Skeletal muscle tissue (tissue), 4 donors: ENCODE measurements around the gene LDLRAD2. TPM values are rescaled to one million over a fixed set of nuclear protein-coding genes. Genes with fewer than 3 reads are reported as not detected.

Experiments
- H3K27ac ChIP-seq: one replicate; pipeline ENCODE4 v1.7.0; 2013; ENCODE audit warnings: mild to moderate bottlenecking, low read depth, low read length, inconsistent platforms
- H3K27me3 ChIP-seq, 3 donors: one replicate each; pipeline ENCODE4 v1.7.0; 2013; ENCODE audit warnings: low read length in 3 of 3; ENCODE audit not compliant: control insufficient read depth in 3 of 3, insufficient read depth in 3 of 3
- H3K36me3 ChIP-seq, 3 donors: one replicate each; pipeline ENCODE4 v1.7.0; 2013; ENCODE audit warnings: low read length in 3 of 3; ENCODE audit not compliant: control insufficient read depth in 3 of 3, insufficient read depth in 3 of 3
- H3K4me1 ChIP-seq, 3 donors: one replicate each; pipeline ENCODE4 v1.7.0; 2013; ENCODE audit warnings: low read length in 3 of 3, mild to moderate bottlenecking in 3 of 3; ENCODE audit not compliant: control insufficient read depth in 3 of 3, insufficient read depth in 3 of 3
- H3K4me3 ChIP-seq, 3 donors: one replicate each; pipeline ENCODE4 v1.7.0; 2013; ENCODE audit warnings: low read length in 3 of 3
- H3K9ac ChIP-seq, 3 donors: one replicate each; pipeline ENCODE4 v1.7.0; 2013; ENCODE audit warnings: low read length in 3 of 3, mild to moderate bottlenecking in 3 of 3, moderate library complexity in 2 of 3, low read depth in 1 of 3
- H3K9me3 ChIP-seq, 3 donors: one replicate each; pipeline ENCODE4 v1.7.0; 2013; ENCODE audit warnings: low read length in 3 of 3; ENCODE audit not compliant: control insufficient read depth in 3 of 3
- total RNA-seq: library from RNA; depleted of rRNA; stranded (reverse); fragments of >200 nt; gene quantifications from one replicate; pipeline ENCODE4 v1.2.3, GENCODE V29; 2014
- donor health status: Osteomylitis.

LDLRAD2 gene
- total RNA-seq, 1 donor from 2014 or later = 0.52 TPM

- Histone ChIP-seq H3K9ac (no peak overlapping the region), H3K27ac (no peak overlapping the region), H3K9me3 (no peaks in the 10 kb centered on the region), H3K4me1 (peaks cover 0 to 4% (median 0%) of the 10 kb centered on the region in 3 donors), H3K27me3 (no peaks in the 10 kb centered on the region), H3K36me3 (peaks cover 41 to 82% (median 77%) of the 10 kb centered on the region in 3 donors), H3K4me3 (no peak overlapping the region)
Measured at GRCh38 chr1:21857142-21857839, 45.2 kb downstream of the LDLRAD2 start.

GRCh38 chr1:21857840-21858670 is 46.0 kb downstream of the LDLRAD2 start:
- no peaks in the 10 kb centered on the region for H3K27me3 ChIP-seq
- H3K9me3 ChIP-seq = no peaks in the 10 kb centered on the region

GRCh38 chr1:21859669-21860179 is 47.7 kb downstream of the LDLRAD2 start:
- H3K36me3 ChIP-seq = peaks cover 48 to 72% (median 65%) of the 10 kb centered on the region in 3 donors
- H3K4me3 ChIP-seq = no peak overlapping the region
- no peak overlapping the region for H3K9ac ChIP-seq
- no peaks in the 10 kb centered on the region for H3K27me3 ChIP-seq
- no peaks in the 10 kb centered on the region for H3K9me3 ChIP-seq
- no peak overlapping the region for H3K27ac ChIP-seq
- H3K4me1 ChIP-seq = peaks cover 0 to 4% (median 0%) of the 10 kb centered on the region in 3 donors

More at GRCh38 chr1:21857840-21858670, 46.0 kb downstream of the LDLRAD2 start:
- no peak overlapping the region for H3K27ac ChIP-seq
- H3K36me3 ChIP-seq = peaks cover 39 to 77% (median 72%) of the 10 kb centered on the region in 3 donors
- peaks cover 0 to 4% (median 0%) of the 10 kb centered on the region in 3 donors for H3K4me1 ChIP-seq
- no peak overlapping the region for H3K9ac ChIP-seq
- H3K4me3 ChIP-seq = no peak overlapping the region

- peaks cover 52 to 74% (median 67%) of the 10 kb centered on the region in 3 donors for H3K36me3 ChIP-seq
- H3K27me3 ChIP-seq = no peaks in the 10 kb centered on the region
- H3K27ac ChIP-seq = no peak overlapping the region
Measured at GRCh38 chr1:21860971-21861370, 48.9 kb downstream of the LDLRAD2 start.

GRCh38 chr1:21861602-21862429 is 49.8 kb downstream of the LDLRAD2 start:
- H3K9me3 ChIP-seq = no peaks in the 10 kb centered on the region
- no peak overlapping the region for H3K4me3 ChIP-seq
- H3K36me3 ChIP-seq = peaks cover 45 to 74% (median 59%) of the 10 kb centered on the region in 3 donors
- no peaks in the 10 kb centered on the region for H3K27me3 ChIP-seq
- H3K27ac ChIP-seq = no peak overlapping the region
- peaks cover 0 to 4% (median 0%) of the 10 kb centered on the region in 3 donors for H3K4me1 ChIP-seq
- H3K9ac ChIP-seq = no peak overlapping the region

More at GRCh38 chr1:21860971-21861370, 48.9 kb downstream of the LDLRAD2 start:
- no peaks in the 10 kb centered on the region for H3K9me3 ChIP-seq
- H3K4me3 ChIP-seq = no peak overlapping the region
- H3K4me1 ChIP-seq = peaks cover 0 to 4% (median 0%) of the 10 kb centered on the region in 3 donors
- no peak overlapping the region for H3K9ac ChIP-seq

GRCh38 chr1:21863981-21864380 is 51.9 kb downstream of the LDLRAD2 start:
- no peak overlapping the region for H3K9ac ChIP-seq
- H3K4me3 ChIP-seq = no peak overlapping the region
- no peak overlapping the region for H3K27ac ChIP-seq
- no peaks in the 10 kb centered on the region for H3K27me3 ChIP-seq
- no peaks in the 10 kb centered on the region for H3K9me3 ChIP-seq
- H3K4me1 ChIP-seq = peaks cover 0 to 3% (median 0%) of the 10 kb centered on the region in 3 donors
- peaks cover 27 to 56% (median 44%) of the 10 kb centered on the region in 3 donors for H3K36me3 ChIP-seq

- H3K4me1 ChIP-seq = peaks cover 1 to 6% (median 3%) of the 10 kb centered on the region in 3 donors
- peaks cover 27 to 54% (median 43%) of the 10 kb centered on the region in 3 donors for H3K36me3 ChIP-seq
- no peaks in the 10 kb centered on the region for H3K9me3 ChIP-seq
- no peak overlapping the region for H3K9ac ChIP-seq
- no peaks in the 10 kb centered on the region for H3K27me3 ChIP-seq
- no peak overlapping the region for H3K27ac ChIP-seq
- H3K4me3 ChIP-seq = no peak overlapping the region
Measured at GRCh38 chr1:21864730-21865129, 52.7 kb downstream of the LDLRAD2 start.

GRCh38 chr1:21865609-21865942 is 53.5 kb downstream of the LDLRAD2 start:
- Histone ChIP-seq H3K27ac (no peak overlapping the region), H3K36me3 (peaks cover 29 to 52% (median 38%) of the 10 kb centered on the region in 3 donors), H3K27me3 (no peaks in the 10 kb centered on the region), H3K4me3 (no peak overlapping the region), H3K9me3 (no peaks in the 10 kb centered on the region), H3K9ac (no peak overlapping the region), H3K4me1 (peaks cover 9 to 14% (median 11%) of the 10 kb centered on the region in 3 donors)

- peaks cover 25 to 51% (median 36%) of the 10 kb centered on the region in 3 donors for H3K36me3 ChIP-seq
- H3K27ac ChIP-seq = no peak overlapping the region
- H3K4me1 ChIP-seq = peaks cover 10 to 15% (median 14%) of the 10 kb centered on the region in 3 donors
Measured at GRCh38 chr1:21865943-21866706, 54.1 kb downstream of the LDLRAD2 start.

More at GRCh38 chr1:21865943-21866706, 54.1 kb downstream of the LDLRAD2 start:
- no peaks in the 10 kb centered on the region for H3K9me3 ChIP-seq
- H3K9ac ChIP-seq = no peak overlapping the region
- no peak overlapping the region for H3K4me3 ChIP-seq
- H3K27me3 ChIP-seq = no peaks in the 10 kb centered on the region
